ENCODE measurements around the gene UCP3.

UCP3 gene

GRCh38 chr11:74033046-74033445 lies 24.2 kb upstream of the UCP3 start:
- ATAC-seq = no peak
- TF ChIP-seq ZC3H10 (CRISPR knock-in tag; IDR thresholded peaks at IDR 0.05) (no peak), BACH2 (CRISPR knock-in tag; IDR thresholded peaks at IDR 0.05; ENCODE audit: borderline replicate concordance) (no peak), ESRRG (CRISPR knock-in tag; IDR thresholded peaks at IDR 0.05) (no peak), CSRNP3 (CRISPR knock-in tag; IDR thresholded peaks at IDR 0.05) (no peak), ISL1 (CRISPR knock-in tag; IDR thresholded peaks at IDR 0.05) (no peak), ARNTL (CRISPR knock-in tag; IDR thresholded peaks at IDR 0.05; ENCODE audit: borderline replicate concordance, low read depth) (no peak), GLIS3 (CRISPR knock-in tag; IDR thresholded peaks at IDR 0.05) (no peak), RARB (CRISPR knock-in tag; IDR thresholded peaks at IDR 0.05) (no peak), OSR1 (CRISPR knock-in tag; IDR thresholded peaks at IDR 0.05) (no peak), TOX (CRISPR knock-in tag; IDR thresholded peaks at IDR 0.05; ENCODE audit: borderline replicate concordance) (no peak), ZFP3 (CRISPR knock-in tag; IDR thresholded peaks at IDR 0.05) (no peak)

GRCh38 chr11:74030723-74031676 lies 22.1 kb upstream of the UCP3 start:
- no peak for ATAC-seq
- no peak for TF ChIP-seq PPARA (CRISPR knock-in tag; IDR thresholded peaks at IDR 0.05; ENCODE audit: borderline replicate concordance)
- no peak for TF ChIP-seq ZFP3 (CRISPR knock-in tag; IDR thresholded peaks at IDR 0.05)
- no peak for TF ChIP-seq CSDC2 (CRISPR knock-in tag; IDR thresholded peaks at IDR 0.05)
- TF ChIP-seq ARNTL (CRISPR knock-in tag; IDR thresholded peaks at IDR 0.05; ENCODE audit: borderline replicate concordance, low read depth) = no peak
- no peak for TF ChIP-seq OSR1 (CRISPR knock-in tag; IDR thresholded peaks at IDR 0.05)

- no peak for TF ChIP-seq ISL1 (CRISPR knock-in tag; IDR thresholded peaks at IDR 0.05)
- TF ChIP-seq POU6F1 (CRISPR knock-in tag; IDR thresholded peaks at IDR 0.05; ENCODE audit: borderline replicate concordance, low read depth) = no peak
- no peak for TF ChIP-seq GLIS3 (CRISPR knock-in tag; IDR thresholded peaks at IDR 0.05)
- no peak for TF ChIP-seq ZNF8 (CRISPR knock-in tag; IDR thresholded peaks at IDR 0.05)
- no peak for TF ChIP-seq CREB5 (CRISPR knock-in tag; IDR thresholded peaks at IDR 0.05; ENCODE audit: low read depth)
- TF ChIP-seq BACH2 (CRISPR knock-in tag; IDR thresholded peaks at IDR 0.05; ENCODE audit: borderline replicate concordance) = no peak
- TF ChIP-seq OSR1 (CRISPR knock-in tag; IDR thresholded peaks at IDR 0.05) = no peak
- TF ChIP-seq ZC3H10 (CRISPR knock-in tag; IDR thresholded peaks at IDR 0.05) = no peak
- TF ChIP-seq PPARA (CRISPR knock-in tag; IDR thresholded peaks at IDR 0.05; ENCODE audit: borderline replicate concordance) = no peak
- TF ChIP-seq RARB (CRISPR knock-in tag; IDR thresholded peaks at IDR 0.05) = no peak
- no peak for TF ChIP-seq ZFP30 (CRISPR knock-in tag; IDR thresholded peaks at IDR 0.05)
- TF ChIP-seq SNAI2 (CRISPR knock-in tag; IDR thresholded peaks at IDR 0.05) = no peak
- TF ChIP-seq PATZ1 (CRISPR knock-in tag; IDR thresholded peaks at IDR 0.05; ENCODE audit: borderline replicate concordance) = no peak
- TF ChIP-seq ARNTL (CRISPR knock-in tag; IDR thresholded peaks at IDR 0.05; ENCODE audit: borderline replicate concordance, low read depth) = no peak
- no peak for TF ChIP-seq TCF4 (CRISPR knock-in tag; IDR thresholded peaks at IDR 0.05; ENCODE audit: borderline replicate concordance)
- TF ChIP-seq ZFP3 (CRISPR knock-in tag; IDR thresholded peaks at IDR 0.05) = no peak
- TF ChIP-seq TSHZ2 (CRISPR knock-in tag; IDR thresholded peaks at IDR 0.05) = no peak
- no peak for TF ChIP-seq ESRRG (CRISPR knock-in tag; IDR thresholded peaks at IDR 0.05)
- TF ChIP-seq TOX (CRISPR knock-in tag; IDR thresholded peaks at IDR 0.05; ENCODE audit: borderline replicate concordance) = no peak
- TF ChIP-seq CSDC2 (CRISPR knock-in tag; IDR thresholded peaks at IDR 0.05) = no peak
- ATAC-seq = peak; percentile 39
Observed at GRCh38 chr11:74025467-74026166, 16.7 kb upstream of the UCP3 start.

Measured in SK-N-SH treated with all-trans-retinoic acid at 6 μM for 48 hours (cell line).